NCI-H2196 (cell line): ENCODE measurements around the gene RABL6.
"Not testable (repeated sequence)": the region's sequence is repeated elsewhere in the genome, so short reads cannot be mapped to it uniquely, and the experiment has no call there.

Experiments used
- DNase-seq: peaks from one replicate; lab custom pipeline; 2025; ENCODE audit not compliant: unreplicated experiment; lab: John Stamatoyannopoulos, UW

The RABL6 gene

GRCh38 chr9:136835162-136835931 is 27.6 kb downstream of the RABL6 start:
- DNase-seq, result no peak

- DNase-seq, result no peak
Measured at GRCh38 chr9:136835932-136836904, 28.5 kb downstream of the RABL6 start.

- no peak for DNase-seq
Measured at GRCh38 chr9:136837146-136837855, 29.6 kb downstream of the RABL6 start.

- DNase-seq, result not testable (repeated sequence)
Measured at GRCh38 chr9:136837856-136838277, 30.1 kb downstream of the RABL6 start.

GRCh38 chr9:136838314-136839228 is 30.8 kb downstream of the RABL6 start:
- DNase-seq, result no peak

- no peak for DNase-seq
Measured at GRCh38 chr9:136839229-136840139, 31.7 kb downstream of the RABL6 start.

- DNase-seq, result peak; percentile 39
Measured at GRCh38 chr9:136840140-136840876, 32.6 kb downstream of the RABL6 start.

- DNase-seq, result peak; percentile 88
Measured at GRCh38 chr9:136840877-136841645, 33.3 kb downstream of the RABL6 start.

- DNase-seq, result peak; percentile 46
Measured at GRCh38 chr9:136841646-136842379, 34.1 kb downstream of the RABL6 start.

GRCh38 chr9:136842380-136842948 is 34.7 kb downstream of the RABL6 start, which contains the start of gene AJM1:
TSS of gene AJM1 (plus strand) at chr9:136842478. CDS start at chr9:136844415, 1,937 bp downstream.
- peak; percentile 71 for DNase-seq

GRCh38 chr9:136843159-136843800 is 35.5 kb downstream of the RABL6 start:
- DNase-seq, result not testable (repeated sequence)

- peak; percentile 21 for DNase-seq
Measured at GRCh38 chr9:136843801-136844740, 36.3 kb downstream of the RABL6 start.

- no peak for DNase-seq
Measured at GRCh38 chr9:136844761-136845464, 37.2 kb downstream of the RABL6 start.
